GM13976 (cell line): Measurements from ENCODE around the gene MAPKBP1.

Source experiments
- DNase-seq: peaks from one replicate; pipeline ENCODE4 v3.0.0; 2012; ENCODE audit warnings: low spot score
- in situ Hi-C: fragments of 300-500 bp; cut with MboI; formaldehyde crosslinking; loops from one replicate; pipeline ENCODE4 v1.12.0; 2022; ENCODE audit warnings: low sequenced_read_pairs, mixed read lengths, inconsistent platforms; ENCODE audit not compliant: unreplicated experiment
- TF ChIP-seq, protein P1 (sequence below): IDR thresholded peaks from 2 replicates; pipeline ENCODE4 v1.5.1; 2012; ENCODE audit warnings: borderline replicate concordance, mild to moderate bottlenecking; ENCODE audit not compliant: insufficient read depth; ENCODE audit errors: extremely low read depth, missing control alignments, control extremely low read depth

The MAPKBP1 gene

DNA sequence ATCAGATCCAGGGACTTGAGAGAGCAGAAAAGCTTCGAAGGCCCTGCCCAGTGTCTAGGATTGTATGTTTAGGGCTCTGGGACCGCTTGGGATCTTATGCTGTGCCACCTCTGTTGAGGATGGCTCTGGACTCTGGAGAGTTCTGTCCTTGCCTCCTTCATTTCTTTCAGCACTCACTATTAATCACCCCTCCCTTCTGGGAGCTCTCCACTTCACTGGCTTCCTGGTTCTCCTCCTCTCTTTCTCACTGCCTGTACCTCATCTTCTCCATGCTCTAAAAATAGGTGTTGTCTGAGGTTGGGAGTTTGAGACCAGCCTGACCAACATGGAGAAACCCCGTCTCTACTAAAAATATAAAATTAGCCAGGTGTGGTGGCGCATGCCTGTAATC, 17.3 kb downstream of the MAPKBP1 start:
- TF ChIP-seq, protein P1, sequence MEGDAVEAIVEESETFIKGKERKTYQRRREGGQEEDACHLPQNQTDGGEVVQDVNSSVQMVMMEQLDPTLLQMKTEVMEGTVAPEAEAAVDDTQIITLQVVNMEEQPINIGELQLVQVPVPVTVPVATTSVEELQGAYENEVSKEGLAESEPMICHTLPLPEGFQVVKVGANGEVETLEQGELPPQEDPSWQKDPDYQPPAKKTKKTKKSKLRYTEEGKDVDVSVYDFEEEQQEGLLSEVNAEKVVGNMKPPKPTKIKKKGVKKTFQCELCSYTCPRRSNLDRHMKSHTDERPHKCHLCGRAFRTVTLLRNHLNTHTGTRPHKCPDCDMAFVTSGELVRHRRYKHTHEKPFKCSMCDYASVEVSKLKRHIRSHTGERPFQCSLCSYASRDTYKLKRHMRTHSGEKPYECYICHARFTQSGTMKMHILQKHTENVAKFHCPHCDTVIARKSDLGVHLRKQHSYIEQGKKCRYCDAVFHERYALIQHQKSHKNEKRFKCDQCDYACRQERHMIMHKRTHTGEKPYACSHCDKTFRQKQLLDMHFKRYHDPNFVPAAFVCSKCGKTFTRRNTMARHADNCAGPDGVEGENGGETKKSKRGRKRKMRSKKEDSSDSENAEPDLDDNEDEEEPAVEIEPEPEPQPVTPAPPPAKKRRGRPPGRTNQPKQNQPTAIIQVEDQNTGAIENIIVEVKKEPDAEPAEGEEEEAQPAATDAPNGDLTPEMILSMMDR: no peak
- DNase-seq: no peak
- in situ Hi-C loops: no loop called here

- TF ChIP-seq, protein P1: no peak
- in situ Hi-C loops: no loop called here
- no peak for DNase-seq
Observed at GRCh38 chr15:41792000-41792637, 17.8 kb downstream of the MAPKBP1 start.

GRCh38 chr15:41794081-41794480, 19.8 kb downstream of the MAPKBP1 start:
- in situ Hi-C loops: no loop called here
- TF ChIP-seq, protein P1: no peak
- no peak for DNase-seq

DNA sequence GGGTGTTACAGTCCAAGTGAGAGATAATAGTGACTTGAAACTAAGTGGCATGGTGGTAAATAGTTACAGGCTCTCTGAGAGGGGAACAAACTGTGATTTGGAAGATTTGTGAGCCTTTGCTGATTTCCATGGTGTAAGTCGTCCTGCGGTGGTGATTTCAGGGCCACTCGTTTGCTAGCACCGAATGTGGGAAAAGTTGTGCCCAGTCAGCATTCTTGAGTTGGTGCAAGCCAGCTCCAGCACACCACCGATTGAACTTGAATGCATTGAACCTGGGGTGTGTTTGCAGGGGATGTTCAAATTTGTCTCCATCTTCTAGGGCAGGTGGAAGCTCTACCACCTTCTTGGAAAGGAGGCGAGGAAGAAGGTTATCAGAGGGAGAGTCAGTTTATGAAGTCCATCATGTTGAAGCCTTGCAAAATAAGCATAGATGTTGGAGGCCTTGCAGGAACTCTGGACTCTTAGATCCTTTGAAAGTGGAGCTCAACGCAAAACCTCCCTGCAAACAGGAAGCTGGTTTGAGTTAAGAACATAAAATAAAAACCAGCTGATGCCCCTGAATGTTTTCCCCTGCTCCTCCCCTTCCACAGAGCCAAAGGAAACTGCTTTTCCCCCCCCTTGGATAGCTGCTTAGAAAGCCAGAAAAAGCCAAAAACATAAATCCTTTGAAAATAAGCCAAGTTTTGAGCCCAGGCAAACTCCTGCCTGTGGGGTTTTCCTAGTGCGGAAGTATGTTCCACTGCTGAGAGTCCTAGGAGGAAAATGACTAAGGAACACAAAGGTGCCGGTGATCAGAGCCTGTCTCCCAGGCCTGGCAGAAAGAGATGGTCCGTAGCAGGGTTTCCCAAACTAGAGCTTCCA, 21.9 kb downstream of the MAPKBP1 start:
- TF ChIP-seq, protein P1: no peak
- in situ Hi-C loops: no loop called here

GRCh38 chr15:41797201-41797944, 23.1 kb downstream of the MAPKBP1 start:
- TF ChIP-seq, protein P1: no peak
- DNase-seq: no peak
- in situ Hi-C loops: no loop called here

More for the DNA sequence above, 21.9 kb downstream of the MAPKBP1 start:
- no peak for DNase-seq
